H1 (cell line): ENCODE results near the gene GSTO1. TPM values are rescaled to one million over a fixed set of nuclear protein-coding genes. Genes with fewer than 3 reads are reported as not detected.

Source experiments
- CBX8 ChIP-seq: fragments of 300-800, 300-1000 bp; sonication (generic); IDR thresholded peaks from 2 replicates; pipeline ENCODE4 v1.7.1; 2016; ENCODE audit warnings: low read depth, low read length, borderline replicate concordance
- TAF1 ChIP-seq: IDR thresholded peaks from 2 replicates; pipeline ENCODE4 v1.6.1; 2011; ENCODE audit warnings: mild to moderate bottlenecking, low read depth, low read length
- ZNF274 ChIP-seq: IDR thresholded peaks from 2 replicates; pipeline ENCODE4 v1.7.0; 2012; ENCODE audit warnings: low read length, borderline replicate concordance; ENCODE audit errors: extremely low read depth
- polyA plus RNA-seq, 7 experiments: library from polyadenylated mRNA; depleted of rRNA in 3 of 7; stranded (reverse) in 5 of 7; unstranded in 2 of 7; fragments of >200 nt in 5 of 7; fragments of 200-250 nt in 2 of 7; gene quantifications; 1 replicate in 5 of 7; 2 replicates in 1 of 7; 4 replicates in 1 of 7; pipeline versions ENCODE4 v1.2.1 to v1.2.3, GENCODE V29; 2011 to 2013; ENCODE audit warnings: missing spikeins in 2 of 7, mixed read lengths in 2 of 7
- total RNA-seq: library from RNA; stranded (reverse); fragmentation: NEBNext Ultra II Directional; extraction: Animal tissue kit (Norgen Biotek cat#: 25700); gene quantifications from 2 replicates; pipeline ENCODE4 v1.2.1, GENCODE V29; 2021
- TF ChIP-seq, protein P1 (sequence below): IDR thresholded peaks from 2 replicates; pipeline ENCODE4 v1.6.1; 2012; ENCODE audit warnings: inconsistent platforms

Gene GSTO1
- total and polyA plus RNA-seq, 2 of the 8 experiments (the other 6 are each of a cell fraction or from before 2014, with no cell fraction given), result 22.4 to 32.5 TPM

GRCh38 chr10:104293011-104293410 is 38.3 kb downstream of the GSTO1 start (continued):
- TF ChIP-seq CBX8 (no peak), ZNF274 (no peak), TAF1 (no peak)
- TF ChIP-seq, protein P1, sequence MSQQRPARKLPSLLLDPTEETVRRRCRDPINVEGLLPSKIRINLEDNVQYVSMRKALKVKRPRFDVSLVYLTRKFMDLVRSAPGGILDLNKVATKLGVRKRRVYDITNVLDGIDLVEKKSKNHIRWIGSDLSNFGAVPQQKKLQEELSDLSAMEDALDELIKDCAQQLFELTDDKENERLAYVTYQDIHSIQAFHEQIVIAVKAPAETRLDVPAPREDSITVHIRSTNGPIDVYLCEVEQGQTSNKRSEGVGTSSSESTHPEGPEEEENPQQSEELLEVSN, result no peak
- TF ChIP-seq, all 59 proteins: peak for 0
